LNCAP (cell line): ENCODE data around the gene ZSCAN25.

ENCODE experiments used
- TF ChIP-seq, protein P1 (sequence below): fragments of 450-650 bp; IDR thresholded peaks from 2 replicates; pipeline ENCODE4 v1.5.1; 2017; ENCODE audit warnings: mild to moderate bottlenecking

ZSCAN25 gene

DNA sequence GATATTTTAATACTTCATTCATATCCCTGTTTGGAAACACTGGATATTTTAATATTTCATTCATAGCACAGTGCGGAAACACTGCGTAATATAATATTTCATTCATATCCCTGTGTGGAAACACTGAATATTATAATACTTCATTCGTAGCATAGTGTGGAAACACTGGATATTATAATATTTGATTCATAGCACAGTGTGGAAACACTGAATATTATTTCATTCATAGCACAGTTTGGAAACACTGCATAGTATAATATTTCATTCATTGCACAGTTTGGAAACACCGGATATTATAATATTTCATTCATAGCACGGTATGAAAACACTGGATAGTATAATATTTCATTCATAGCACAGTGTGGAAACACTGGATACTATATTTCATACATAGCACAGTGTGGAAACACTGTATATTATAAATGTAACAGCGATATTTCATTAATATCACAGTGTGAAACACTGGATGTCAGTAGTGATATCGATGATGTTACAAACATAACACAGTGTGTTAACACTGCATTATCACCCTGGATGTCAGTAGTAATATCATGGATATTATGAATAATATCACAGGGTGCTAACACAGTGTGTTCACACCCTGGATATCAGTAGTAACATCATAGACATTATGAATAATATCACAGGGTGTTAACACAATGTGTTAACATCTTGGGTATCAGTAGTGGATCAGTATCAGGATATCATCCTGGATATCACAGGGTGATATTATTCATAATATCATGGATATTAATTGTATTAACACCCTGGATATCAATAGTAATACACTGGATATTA lies 21.6 kb upstream of the ZSCAN25 start:
- TF ChIP-seq, protein P1, sequence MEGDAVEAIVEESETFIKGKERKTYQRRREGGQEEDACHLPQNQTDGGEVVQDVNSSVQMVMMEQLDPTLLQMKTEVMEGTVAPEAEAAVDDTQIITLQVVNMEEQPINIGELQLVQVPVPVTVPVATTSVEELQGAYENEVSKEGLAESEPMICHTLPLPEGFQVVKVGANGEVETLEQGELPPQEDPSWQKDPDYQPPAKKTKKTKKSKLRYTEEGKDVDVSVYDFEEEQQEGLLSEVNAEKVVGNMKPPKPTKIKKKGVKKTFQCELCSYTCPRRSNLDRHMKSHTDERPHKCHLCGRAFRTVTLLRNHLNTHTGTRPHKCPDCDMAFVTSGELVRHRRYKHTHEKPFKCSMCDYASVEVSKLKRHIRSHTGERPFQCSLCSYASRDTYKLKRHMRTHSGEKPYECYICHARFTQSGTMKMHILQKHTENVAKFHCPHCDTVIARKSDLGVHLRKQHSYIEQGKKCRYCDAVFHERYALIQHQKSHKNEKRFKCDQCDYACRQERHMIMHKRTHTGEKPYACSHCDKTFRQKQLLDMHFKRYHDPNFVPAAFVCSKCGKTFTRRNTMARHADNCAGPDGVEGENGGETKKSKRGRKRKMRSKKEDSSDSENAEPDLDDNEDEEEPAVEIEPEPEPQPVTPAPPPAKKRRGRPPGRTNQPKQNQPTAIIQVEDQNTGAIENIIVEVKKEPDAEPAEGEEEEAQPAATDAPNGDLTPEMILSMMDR: no peak

DNA sequence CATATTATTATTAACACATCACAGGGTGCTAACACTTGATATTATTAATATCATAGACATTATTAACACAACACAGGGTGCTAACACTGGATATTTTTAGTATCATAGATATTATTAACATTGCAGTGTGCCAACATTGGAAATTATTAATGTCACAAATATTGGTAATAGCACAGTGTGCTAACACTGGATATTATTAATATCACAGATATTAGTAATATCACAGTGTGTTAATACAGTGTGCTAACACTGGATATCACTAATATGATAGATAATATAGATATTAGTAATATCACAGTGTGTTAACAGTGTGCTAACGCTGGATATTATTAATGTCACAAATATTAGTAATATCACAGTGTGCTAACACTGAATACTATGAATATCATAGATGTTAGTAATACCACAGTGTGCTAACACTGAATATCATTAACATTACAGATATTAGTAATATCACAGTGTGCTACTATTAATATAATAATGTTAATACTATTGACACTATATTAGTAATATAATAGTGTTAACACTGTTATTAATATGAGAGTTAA lies 20.3 kb upstream of the ZSCAN25 start:
- TF ChIP-seq, protein P1: no peak; the same call in 1 of the 2 replicates

DNA sequence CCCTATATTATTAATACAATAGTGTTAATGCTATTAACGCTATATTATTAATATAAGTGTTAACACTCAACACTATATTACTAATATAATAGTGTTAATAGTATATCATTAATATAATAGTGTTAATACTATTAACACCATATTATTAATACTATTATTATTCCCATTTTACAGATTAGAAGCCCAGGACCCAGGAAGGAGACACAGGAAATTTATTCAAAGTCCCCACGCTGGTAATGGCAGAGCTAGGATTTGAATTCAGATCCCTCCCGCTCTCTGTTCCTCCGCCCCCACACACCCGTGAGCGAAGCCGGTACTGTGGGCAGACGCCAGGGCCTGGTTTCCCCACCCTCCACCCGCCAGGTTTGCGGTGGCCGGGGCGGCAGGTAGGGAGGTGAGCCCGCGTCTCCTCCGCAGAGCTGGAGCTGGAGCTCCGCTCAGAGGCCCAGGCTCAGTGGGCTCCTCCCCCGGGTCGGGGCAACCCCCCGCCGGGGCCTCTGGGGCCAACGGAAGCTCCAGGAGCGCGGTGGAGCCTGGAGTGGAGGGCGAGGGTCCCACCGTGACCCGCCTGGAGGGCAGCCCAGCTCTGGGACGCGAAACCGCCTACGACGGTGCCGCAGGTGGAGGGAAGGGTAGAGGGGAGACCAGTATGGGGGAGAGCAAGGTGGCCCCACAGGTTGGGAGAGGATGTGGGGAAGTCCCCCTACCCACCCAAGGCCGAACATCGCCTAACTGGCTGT lies 18.8 kb upstream of the ZSCAN25 start, which contains the start of gene TMEM225B:
Gene TMEM225B, plus strand, starts transcription at position 506 of the 740 bp plus-strand sequence. CDS start 6,122 bp downstream, outside the sequence.
- TF ChIP-seq, protein P1: no peak

DNA sequence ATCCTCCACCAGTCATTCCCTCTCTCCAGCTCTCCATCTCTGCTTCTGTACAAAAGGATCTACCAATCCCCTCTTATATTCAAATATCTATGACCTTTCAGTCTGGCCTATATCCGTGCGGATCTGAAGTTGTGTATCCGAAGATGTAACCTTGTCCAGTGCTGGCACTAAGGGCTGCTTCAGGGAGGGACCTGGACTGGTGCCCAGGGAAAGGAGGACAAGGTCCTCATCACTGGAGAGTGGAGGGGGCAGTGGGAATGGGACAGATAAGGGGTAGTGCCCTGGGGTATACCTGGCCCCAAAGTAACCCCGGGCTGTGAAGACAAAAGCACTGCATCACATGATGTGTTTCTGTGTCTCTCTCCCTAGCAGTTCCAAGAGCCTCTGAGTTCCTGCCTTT lies 16.9 kb upstream of the ZSCAN25 start:
- TF ChIP-seq, protein P1: no peak

DNA sequence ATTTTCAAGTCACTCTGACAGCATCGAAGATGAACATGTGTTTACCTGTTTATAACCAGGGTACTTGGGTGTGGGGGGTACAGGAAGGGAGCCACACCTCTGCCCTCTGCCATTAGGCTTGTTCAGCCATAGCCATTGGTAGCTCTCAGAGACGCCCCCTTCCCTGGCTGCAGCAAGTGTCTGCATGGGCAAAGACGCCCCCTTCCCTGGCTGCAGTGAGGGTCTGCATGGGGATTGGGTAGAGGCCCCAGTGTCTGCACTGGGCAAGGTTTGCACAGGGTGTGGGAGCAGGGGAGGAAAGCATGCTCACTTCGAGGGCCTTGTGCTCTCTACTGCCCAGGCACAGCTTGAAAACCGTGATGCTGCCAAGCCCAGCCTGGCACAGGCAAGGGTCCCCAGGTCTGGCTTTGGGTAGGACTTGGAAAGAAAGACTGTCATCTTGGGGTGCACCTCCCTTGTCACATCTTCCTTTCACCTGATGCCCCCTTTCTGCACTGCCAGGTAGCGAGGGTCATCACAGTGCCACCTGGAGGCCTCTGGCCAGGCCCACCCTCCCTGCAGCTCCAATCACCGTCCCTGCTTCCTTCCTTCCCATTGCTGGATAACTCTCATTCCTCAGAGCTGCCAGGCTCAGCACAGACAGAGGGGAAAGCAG lies 15.0 kb upstream of the ZSCAN25 start:
- TF ChIP-seq, protein P1: no peak

DNA sequence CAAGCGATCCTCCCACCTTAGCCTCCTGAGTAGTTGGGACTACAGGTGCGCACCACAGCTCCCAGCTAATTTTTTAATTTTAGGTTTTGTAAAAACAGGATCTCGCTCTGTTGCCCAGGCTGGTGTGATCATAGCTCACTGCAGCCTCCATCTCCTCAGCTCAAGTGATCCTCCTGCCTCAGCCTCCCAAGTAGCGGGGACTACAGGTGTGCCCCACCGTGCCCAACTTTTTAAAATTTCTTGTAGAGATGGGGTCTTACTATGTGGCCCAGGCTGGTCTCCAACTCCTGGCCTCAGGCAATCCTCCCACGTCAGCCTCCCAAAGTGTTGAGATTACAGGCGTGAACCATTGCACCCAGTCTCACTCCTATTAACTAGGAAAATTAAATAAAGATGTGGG lies 11.2 kb upstream of the ZSCAN25 start:
- TF ChIP-seq, protein P1: no peak

DNA sequence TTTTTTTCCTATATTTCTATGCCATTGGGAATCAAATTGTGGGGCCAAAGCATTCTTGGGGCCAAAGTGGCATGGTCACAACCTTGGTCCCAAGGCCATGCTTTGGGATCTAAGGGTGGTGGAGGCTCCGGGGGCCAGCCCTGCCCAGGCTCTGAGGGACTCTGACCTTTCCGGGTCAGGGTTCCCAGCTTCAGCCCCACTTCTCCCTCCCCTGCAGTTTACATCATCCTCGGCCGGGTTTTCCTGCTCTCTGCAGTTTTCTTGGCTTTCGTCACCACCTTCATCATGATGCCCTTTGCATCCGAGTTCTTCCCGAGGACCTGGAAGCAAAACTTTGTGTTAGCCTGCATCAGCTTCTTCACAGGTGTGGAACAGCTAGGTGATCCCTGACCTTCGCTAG lies 10.2 kb upstream of the ZSCAN25 start:
- TF ChIP-seq, protein P1: no peak
